Fibroblast of skin of back (primary cell): Measurements from ENCODE around the gene EYS.

ENCODE experiments used
- DNase-seq: peaks from one replicate; pipeline ENCODE4 v3.0.0-alpha.2; 2013

Gene EYS

DNA sequence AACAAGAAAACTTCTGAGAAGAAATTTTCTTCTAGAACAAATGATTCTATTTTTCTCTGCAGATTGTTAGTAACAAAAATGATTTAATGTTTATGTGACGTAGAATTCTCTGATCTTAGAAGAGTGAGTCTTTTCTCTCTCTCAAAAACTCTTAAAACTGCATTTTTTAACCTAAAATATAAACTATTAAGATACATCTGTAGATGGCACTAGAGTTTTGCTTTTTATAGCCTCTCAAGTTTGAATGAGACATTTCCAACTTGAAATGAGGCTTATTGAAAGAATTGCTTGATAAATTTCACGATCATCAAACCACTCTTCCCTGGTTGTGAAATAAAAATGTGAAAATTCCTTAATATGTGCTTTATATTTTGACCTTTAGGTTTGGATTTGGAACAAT is 2017.6 kb downstream of the EYS start:
- DNase-seq: no peak

DNA sequence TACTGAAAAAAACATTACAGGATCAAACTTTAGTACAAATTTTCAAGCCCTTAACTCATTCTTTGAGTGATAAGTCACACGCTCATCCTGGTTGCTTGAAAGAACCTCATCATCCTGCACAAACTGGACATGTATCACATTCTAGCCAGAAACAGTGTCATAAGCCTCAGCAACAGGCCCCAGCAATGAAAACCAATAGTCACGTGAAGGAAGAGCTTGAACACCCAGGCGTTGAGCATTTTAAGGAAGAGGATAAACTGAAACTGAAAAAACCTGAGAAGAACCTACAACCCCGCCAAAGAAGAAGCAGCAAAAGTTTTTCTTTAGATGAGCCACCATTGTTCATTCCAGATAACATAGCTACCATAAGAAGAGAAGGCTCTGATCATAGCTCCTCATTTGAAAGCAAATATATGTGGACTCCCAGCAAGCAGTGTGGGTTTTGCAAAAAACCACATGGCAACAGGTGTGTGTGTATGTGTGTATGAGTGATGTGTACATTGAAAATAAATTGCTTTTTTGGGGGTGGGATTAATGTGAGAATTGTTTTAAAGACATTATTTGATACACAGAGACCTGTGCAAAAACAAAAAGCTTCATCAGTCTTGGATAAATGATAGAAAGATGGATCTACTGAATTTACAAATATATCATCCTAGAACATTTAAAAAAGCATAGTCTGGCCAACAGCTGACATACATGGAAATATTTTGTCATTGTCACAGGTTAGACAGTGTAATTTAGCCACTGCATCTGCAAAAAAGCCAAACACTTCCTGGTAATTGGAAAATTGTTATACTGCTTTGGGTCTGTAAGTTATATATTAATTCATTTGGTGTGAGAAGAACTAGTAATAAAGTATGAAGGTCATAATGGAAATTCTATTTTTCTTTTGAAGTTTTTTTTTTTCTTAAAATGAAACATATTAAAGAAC is 2021.3 kb downstream of the EYS start:
- DNase-seq: no peak

DNA sequence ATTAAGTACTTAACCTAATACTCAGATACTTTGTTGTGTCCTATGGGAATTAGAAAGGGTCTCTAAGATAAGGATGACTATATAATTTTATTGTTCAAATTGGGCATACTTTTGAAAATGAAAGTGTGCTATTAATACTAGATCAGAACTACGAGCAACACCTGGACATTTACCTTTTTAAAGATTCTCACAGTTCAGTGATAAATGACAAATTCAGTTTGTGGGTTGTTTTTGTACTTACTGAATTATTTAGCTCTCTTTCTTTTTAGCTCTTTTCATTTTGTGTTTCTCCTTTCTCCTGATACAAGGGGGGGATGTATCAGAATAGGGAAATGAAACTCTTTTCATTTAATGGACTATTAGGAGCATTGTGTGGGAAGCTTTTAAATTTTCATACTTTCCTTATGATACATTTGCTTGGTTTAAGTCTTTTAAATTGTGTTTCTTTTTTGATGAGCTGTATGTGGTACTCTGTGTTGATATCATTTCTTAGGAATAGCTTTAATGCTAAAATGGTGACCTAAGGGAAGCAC is 2023.9 kb downstream of the EYS start:
- DNase-seq: no peak

DNA sequence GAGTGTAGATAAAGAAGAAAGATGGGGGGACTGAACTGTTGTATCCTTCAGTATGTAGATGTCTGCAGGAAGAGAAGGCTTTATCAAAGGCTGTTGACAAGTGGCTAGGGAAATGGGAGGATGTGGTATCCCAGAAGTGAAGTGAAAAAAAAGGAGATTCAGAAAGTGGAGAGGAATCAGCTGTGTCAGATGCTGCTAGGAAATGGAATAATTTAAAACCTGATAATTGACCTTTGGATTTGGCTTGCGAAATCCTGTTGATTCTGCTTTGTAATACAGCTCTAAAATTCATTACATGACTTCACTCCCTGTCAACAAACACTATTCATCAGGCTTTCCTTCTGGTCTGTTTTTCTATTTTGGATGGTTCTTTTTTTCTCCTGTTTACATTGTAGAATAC is 2029.7 kb downstream of the EYS start:
- no peak for DNase-seq

DNA sequence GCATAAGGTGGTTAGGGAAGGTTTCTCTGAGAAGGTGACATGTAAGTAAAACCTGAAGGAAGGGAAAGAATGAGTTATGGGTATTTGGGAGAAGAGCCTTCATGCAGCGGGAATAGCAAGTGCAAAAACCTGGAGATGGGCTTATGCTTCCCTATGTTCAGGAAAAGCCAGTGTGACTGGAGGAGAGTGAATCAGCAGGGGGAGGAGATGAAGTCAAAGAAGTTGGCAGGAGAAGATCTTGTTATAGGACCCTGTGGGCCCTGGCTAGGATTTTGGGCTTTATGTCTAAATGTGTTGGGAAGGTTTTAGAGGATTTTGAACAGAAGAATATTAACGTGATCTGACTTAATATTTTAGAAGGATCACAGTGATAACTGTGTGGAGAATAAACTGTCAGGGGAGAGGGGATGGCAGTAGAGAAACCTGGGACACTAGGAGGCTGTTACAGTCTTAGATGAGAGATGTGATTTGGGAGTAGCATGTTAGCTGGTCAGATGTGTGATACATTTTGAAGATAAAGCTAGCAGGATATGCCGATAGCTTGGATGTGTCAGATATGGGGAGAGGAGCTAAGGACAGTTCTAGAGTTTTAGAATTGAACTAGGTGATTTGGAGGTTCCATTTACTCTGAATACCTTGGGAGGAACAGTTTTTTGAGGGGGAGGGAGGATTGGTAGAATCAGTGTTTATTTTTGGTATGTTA is 2030.5 kb downstream of the EYS start:
- no peak for DNase-seq

DNA sequence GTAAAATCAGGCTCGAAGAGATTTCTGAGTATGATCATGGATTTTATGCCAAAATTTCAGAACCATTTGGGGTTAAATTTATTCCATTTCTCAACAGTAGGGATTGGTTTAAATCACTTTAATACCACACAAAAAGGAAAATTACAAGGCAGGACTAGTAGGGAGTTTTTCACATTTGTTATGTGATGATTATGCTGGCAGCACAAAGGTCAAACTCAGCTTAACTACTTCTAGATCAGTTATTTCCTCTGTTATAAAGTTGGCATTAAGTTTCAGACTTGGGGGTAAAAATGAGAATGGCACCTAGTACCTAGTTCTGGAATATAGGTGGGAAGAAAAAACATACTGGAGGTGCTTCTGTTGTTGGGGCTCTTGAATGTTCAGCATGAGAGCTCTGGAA is 2031.9 kb downstream of the EYS start:
- DNase-seq: no peak

DNA sequence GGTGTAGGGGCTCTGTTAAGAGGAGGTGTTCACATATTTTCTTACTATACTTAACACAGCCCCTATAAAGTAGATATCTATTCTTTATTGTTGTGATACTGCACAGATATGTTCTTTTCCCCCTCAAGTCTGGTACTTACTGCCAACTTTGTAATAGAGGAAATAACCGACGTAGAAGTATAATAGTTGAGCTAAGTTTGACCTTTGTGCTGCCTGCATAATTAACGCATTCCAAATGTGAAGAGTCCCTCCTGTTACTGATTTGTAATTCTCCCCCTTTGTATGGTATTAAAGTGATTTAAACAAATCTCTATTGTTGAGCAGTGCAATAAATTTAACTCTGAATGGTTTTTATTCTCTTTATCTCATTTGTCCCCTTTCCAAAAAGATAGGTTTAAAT is 2032.4 kb downstream of the EYS start:
- DNase-seq: no peak

DNA sequence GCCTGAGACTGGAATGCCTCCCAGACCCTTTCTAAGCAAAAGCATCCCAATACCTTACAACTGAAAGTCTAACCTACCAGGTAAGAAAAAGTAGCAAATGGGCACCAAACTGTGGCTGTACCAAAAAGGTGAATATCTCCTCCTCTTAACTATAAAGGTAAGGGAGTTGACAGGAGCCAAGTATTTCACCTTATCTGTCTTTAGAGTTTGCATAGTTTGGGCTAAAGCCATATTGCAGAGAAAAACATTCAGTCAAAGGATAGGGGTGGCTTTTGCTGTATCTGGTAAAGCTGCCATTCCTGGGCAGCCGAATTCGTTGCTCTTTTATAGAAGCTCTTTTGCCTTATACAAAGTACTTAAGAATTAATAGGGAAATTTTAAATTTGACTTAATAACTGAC is 2033.3 kb downstream of the EYS start:
- DNase-seq: no peak

DNA sequence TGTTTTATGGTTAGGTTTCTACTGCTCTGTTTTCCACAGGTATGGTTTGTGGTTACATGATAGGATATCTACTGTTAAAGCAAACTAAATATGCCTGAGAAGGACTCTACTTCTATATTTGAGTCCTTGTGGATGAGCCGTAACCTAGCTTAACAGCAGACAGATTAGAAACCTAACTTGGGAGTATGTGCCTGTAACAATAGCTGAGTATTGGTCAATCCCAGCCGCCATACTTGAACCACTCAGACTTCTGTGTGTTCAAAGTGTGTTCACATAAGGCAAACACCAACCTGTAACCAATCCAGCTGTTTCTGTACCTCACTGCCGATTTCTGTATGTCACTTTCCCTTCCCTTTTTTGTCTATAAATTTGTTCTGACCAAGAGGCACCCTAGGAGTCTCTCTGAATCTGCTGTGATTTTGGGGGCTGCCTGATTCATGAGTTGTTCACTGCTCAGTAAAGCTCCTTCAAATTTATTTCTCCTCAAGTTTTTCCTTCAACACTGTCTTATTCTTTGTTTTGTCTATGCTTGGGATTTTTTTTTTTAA is 2034.4 kb downstream of the EYS start:
- DNase-seq: no peak

DNA sequence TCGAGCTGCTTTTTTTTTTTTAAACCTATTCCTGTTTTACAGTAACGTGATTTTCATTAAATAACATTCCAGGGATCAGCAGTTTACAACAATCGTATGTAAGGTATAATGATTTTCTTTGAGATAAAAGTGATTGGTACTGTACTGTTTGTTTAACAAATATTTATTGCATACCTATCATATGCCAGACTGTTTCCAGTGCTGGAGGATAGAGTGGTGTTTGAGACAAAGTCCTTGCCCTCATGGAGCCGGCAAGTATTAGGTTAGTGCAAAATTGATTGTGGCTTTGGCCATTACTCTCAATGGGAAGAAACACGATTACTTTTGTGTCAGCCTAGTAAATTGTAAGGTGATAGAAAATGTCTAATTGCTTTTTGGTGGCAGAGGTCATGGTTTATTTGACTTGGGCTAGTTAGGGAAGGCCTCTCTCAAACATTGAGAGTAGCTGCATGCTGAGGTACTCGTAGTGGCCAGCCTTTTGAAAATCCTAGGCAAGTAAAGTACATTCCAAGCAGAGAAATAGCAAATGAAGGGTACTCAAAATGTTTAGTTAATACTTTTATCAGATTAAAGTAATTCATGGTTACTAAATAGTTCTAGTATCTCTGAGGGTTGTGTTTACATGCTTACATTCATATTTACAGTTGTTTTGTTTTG is 2035.8 kb downstream of the EYS start:
- no peak for DNase-seq
